HL-60 (cell line): ENCODE measurements around the gene SLC22A3.

Experiments used
- DNase-seq, 2 experiments: peaks; one replicate each; pipeline ENCODE4 v3.0.0-alpha.2; 2010 to 2020; ENCODE audit warnings: low read depth in 1 of 2, low spot score in 1 of 2
- H3K27ac ChIP-seq: fragments of 250-450 bp; sonication (Bioruptor Pico); replicated peaks from 2 replicates; pipeline ENCODE4 v1.5.1; 2020; ENCODE audit warnings: mild to moderate bottlenecking, moderate library complexity
- H3K27me3 ChIP-seq: fragments of 250-450 bp; sonication (Bioruptor Pico); 2 replicates; pipeline ENCODE4 v1.5.1; 2021; ENCODE audit warnings: mild to moderate bottlenecking, moderate library complexity; ENCODE audit not compliant: insufficient read depth, poor library complexity, severe bottlenecking
- H3K4me3 ChIP-seq: replicated peaks from 2 replicates; pipeline ENCODE4 v1.5.1; 2011; ENCODE audit warnings: mild to moderate bottlenecking, control low read depth, low read length; ENCODE audit not compliant: insufficient read depth
- CTCF ChIP-seq: IDR thresholded peaks from one replicate; pipeline ENCODE4 v1.5.1; 2011; ENCODE audit warnings: low read length, control low read depth, inconsistent platforms; ENCODE audit not compliant: insufficient read depth
- GABPA ChIP-seq: IDR thresholded peaks from 2 replicates; pipeline ENCODE4 v1.6.1; 2012; ENCODE audit warnings: low read depth
- POLR2AphosphoS5 ChIP-seq: IDR thresholded peaks from 2 replicates; pipeline ENCODE4 v1.6.1; 2012; ENCODE audit warnings: low read depth
- REST ChIP-seq: IDR thresholded peaks from 2 replicates; pipeline ENCODE4 v1.6.1; 2012; ENCODE audit warnings: low read depth; ENCODE audit not compliant: insufficient replicate concordance
- SPI1 ChIP-seq: IDR thresholded peaks from 2 replicates; pipeline ENCODE4 v1.6.1; 2012; ENCODE audit warnings: low read depth, mild to moderate bottlenecking, borderline replicate concordance

The SLC22A3 gene

DNA sequence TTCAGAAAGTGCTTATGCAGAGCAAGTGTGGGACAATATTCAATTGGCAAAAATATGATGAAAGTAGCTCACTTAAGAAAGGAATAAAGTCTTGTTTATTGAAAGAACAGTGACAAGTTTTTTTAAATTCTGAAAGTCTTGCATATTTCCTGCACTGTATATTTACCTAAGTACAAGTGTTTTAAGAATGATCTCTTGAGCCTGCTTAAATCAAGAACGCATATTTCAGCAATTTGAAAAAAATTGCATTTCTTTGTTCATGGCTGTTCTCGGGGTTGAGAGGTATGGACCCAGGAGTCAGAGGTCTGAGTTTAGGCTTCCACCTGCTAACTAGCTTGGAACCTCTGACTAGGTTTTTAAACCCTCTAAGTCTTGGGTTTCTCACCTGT, 27.4 kb downstream of the SLC22A3 start:
- Histone ChIP-seq H3K27ac (no peak overlapping the region), H3K4me3 (no peak overlapping the region), H3K27me3 (no peaks in the 10 kb centered on the region)
- no peak for DNase-seq
- TF ChIP-seq GABPA (no peak), SPI1 (no peak), REST (no peak), POLR2AphosphoS5 (no peak), CTCF (no peak)

- no peaks in the 10 kb centered on the region for H3K27me3 ChIP-seq
- TF ChIP-seq REST (no peak), POLR2AphosphoS5 (no peak)
- H3K4me3 ChIP-seq: no peak overlapping the region
- DNase-seq: no peak
- no peak overlapping the region for H3K27ac ChIP-seq
These were observed 28.3 kb downstream of the SLC22A3 start for GRCh38 chr6:160376445-160376844.

GRCh38 chr6:160378218-160378617, 30.0 kb downstream of the SLC22A3 start:
- H3K27me3 ChIP-seq: no peaks in the 10 kb centered on the region
- no peak for DNase-seq
- no peak for TF ChIP-seq REST
- TF ChIP-seq SPI1: no peak
- no peak for TF ChIP-seq POLR2AphosphoS5
- TF ChIP-seq CTCF: no peak
- no peak for TF ChIP-seq GABPA
- H3K27ac ChIP-seq: no peak overlapping the region
- H3K4me3 ChIP-seq: no peak overlapping the region

DNA sequence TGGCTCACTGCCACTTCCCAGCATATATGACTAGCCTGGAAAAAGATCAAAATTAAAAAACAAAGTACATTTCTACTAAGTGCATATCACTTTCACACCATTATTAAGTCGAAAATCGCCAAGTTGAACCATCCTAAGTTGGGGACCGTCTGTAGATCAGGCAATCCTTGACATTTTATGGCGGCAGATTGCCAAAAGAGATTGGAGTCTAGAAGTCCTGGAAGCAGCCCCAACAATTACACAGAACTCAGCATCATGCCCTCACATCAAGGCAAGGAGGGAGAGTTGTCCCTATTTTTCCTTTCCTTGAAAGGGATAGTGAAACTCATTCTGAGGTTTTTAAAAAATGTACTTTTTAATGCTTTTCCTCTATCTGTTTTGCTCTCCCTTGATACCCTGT, 30.7 kb downstream of the SLC22A3 start:
- Histone ChIP-seq H3K4me3 (no peak overlapping the region), H3K27ac (no peak overlapping the region), H3K27me3 (no peaks in the 10 kb centered on the region)
- DNase-seq: no peak
- no peak for TF ChIP-seq GABPA
- no peak for TF ChIP-seq REST
- TF ChIP-seq SPI1: no peak
- no peak for TF ChIP-seq POLR2AphosphoS5
- TF ChIP-seq CTCF: no peak
